ENCODE measurements around the gene CDH23.

Gene CDH23

GRCh38 chr10:71483135-71483534, 86.4 kb downstream of the CDH23 start:
- no peak overlapping the region for H3K4me3 ChIP-seq (ENCODE audit: control insufficient read depth, low read depth, low read length)
- TF ChIP-seq CTCF (IDR thresholded peaks at IDR 0.05; ENCODE audit: control insufficient read depth, insufficient read depth, low read depth, low read length, missing control alignments): no peak
- DNase-seq (ENCODE audit: low read depth): no peak

GRCh38 chr10:71483885-71484751, 87.4 kb downstream of the CDH23 start:
- no peak for TF ChIP-seq CTCF (IDR thresholded peaks at IDR 0.05; ENCODE audit: control insufficient read depth, insufficient read depth, low read depth, low read length, missing control alignments)
- DNase-seq (ENCODE audit: low read depth): no peak
- no peak overlapping the region for H3K4me3 ChIP-seq (ENCODE audit: control insufficient read depth, low read depth, low read length)

- TF ChIP-seq CTCF (IDR thresholded peaks at IDR 0.05; ENCODE audit: control insufficient read depth, insufficient read depth, low read depth, low read length, missing control alignments): peak; percentile 69
- H3K4me3 ChIP-seq (ENCODE audit: control insufficient read depth, low read depth, low read length): no peak overlapping the region
- DNase-seq (ENCODE audit: low read depth): no peak
Measured at GRCh38 chr10:71486484-71487114, 89.9 kb downstream of the CDH23 start.

GRCh38 chr10:71487726-71488125, 91.0 kb downstream of the CDH23 start:
- H3K4me3 ChIP-seq (ENCODE audit: control insufficient read depth, low read depth, low read length): no peak overlapping the region
- DNase-seq (ENCODE audit: low read depth): no peak
- TF ChIP-seq CTCF (IDR thresholded peaks at IDR 0.05; ENCODE audit: control insufficient read depth, insufficient read depth, low read depth, low read length, missing control alignments): no peak

- no peak for TF ChIP-seq CTCF (IDR thresholded peaks at IDR 0.05; ENCODE audit: control insufficient read depth, insufficient read depth, low read depth, low read length, missing control alignments)
- DNase-seq (ENCODE audit: low read depth): no peak
- no peak overlapping the region for H3K4me3 ChIP-seq (ENCODE audit: control insufficient read depth, low read depth, low read length)
Measured at GRCh38 chr10:71489077-71489476, 92.4 kb downstream of the CDH23 start.

- no peak for DNase-seq (ENCODE audit: low read depth)
- TF ChIP-seq CTCF (IDR thresholded peaks at IDR 0.05; ENCODE audit: control insufficient read depth, insufficient read depth, low read depth, low read length, missing control alignments): no peak
- H3K4me3 ChIP-seq (ENCODE audit: control insufficient read depth, low read depth, low read length): no peak overlapping the region
Measured at GRCh38 chr10:71492872-71493271, 96.2 kb downstream of the CDH23 start.
